A673 (cell line): ENCODE measurements around the gene PRRT3. TPM values are rescaled to one million over a fixed set of nuclear protein-coding genes. Genes with fewer than 3 reads are reported as not detected.

Source experiments
- BruUV-seq: library from RNA; stranded (reverse); fragments of 400-500 nt; replicated peaks from 2 replicates; lab custom pipeline; 2021; lab: Mats Ljungman, UMichigan
- CTCF ChIA-PET: fragments of 300-600 bp; sonication (Branson Sonifier 250); formaldehyde crosslinking; loops from one replicate; lab custom pipeline; 2022; ENCODE audit warnings: antibody characterized with exemption; lab: Charles Lee
- POLR2A ChIA-PET: fragments of 300-600 bp; sonication (Branson Sonifier 250); formaldehyde crosslinking; loops from one replicate; lab custom pipeline; 2022; ENCODE audit warnings: antibody characterized with exemption; ENCODE audit not compliant: low non-redundant PET; lab: Charles Lee
- DNase-seq: peaks from one replicate; pipeline ENCODE4 v3.0.0-alpha.2; 2015; ENCODE audit warnings: low spot score
- H3K27ac ChIP-seq: fragments of 200-600 bp; sonication (generic); 2 replicates; pipeline ENCODE4 v1.5.1; 2016; ENCODE audit warnings: mixed run types, low read depth, mild to moderate bottlenecking, mixed read lengths, antibody characterized with exemption, low read length; ENCODE audit not compliant: poor library complexity, severe bottlenecking
- H3K27me3 ChIP-seq: fragments of 200-600 bp; sonication (generic); replicated peaks from 2 replicates; pipeline ENCODE4 v1.6.1; 2017; ENCODE audit warnings: mixed run types, low read depth, mild to moderate bottlenecking, mixed read lengths, antibody characterized with exemption, low read length; ENCODE audit not compliant: insufficient read depth, poor library complexity
- H3K36me3 ChIP-seq: fragments of 200-600 bp; sonication (generic); 2 replicates; pipeline ENCODE4 v1.6.1; 2016; ENCODE audit warnings: mixed run types, mild to moderate bottlenecking, mixed read lengths, antibody characterized with exemption, low read length; ENCODE audit not compliant: insufficient read depth, poor library complexity, severe bottlenecking
- H3K4me1 ChIP-seq: fragments of 200-600 bp; sonication (generic); 2 replicates; pipeline ENCODE4 v1.6.1; 2017; ENCODE audit warnings: mixed run types, mild to moderate bottlenecking, mixed read lengths, antibody characterized with exemption, low read length; ENCODE audit not compliant: insufficient read depth, poor library complexity, severe bottlenecking
- H3K4me3 ChIP-seq: fragments of 200-600 bp; sonication (generic); 2 replicates; pipeline ENCODE4 v1.5.1; 2016; ENCODE audit warnings: low read depth, mixed run types, mild to moderate bottlenecking, mixed read lengths, low read length; ENCODE audit not compliant: poor library complexity, severe bottlenecking
- H3K9me3 ChIP-seq: fragments of 200-600 bp; sonication (generic); 2 replicates; pipeline ENCODE4 v1.6.1; 2016; ENCODE audit warnings: mixed run types, low read depth, mild to moderate bottlenecking, mixed read lengths, antibody characterized with exemption, low read length; ENCODE audit not compliant: poor library complexity, severe bottlenecking
- EZH2 ChIP-seq: fragments of 200-600 bp; sonication (generic); IDR thresholded peaks from 2 replicates; pipeline ENCODE4 v1.6.1; 2017; ENCODE audit warnings: borderline replicate concordance, low read depth, mild to moderate bottlenecking, mixed read lengths, antibody characterized with exemption, low read length; ENCODE audit not compliant: poor library complexity, severe bottlenecking
- intact Hi-C: fragments of 100-400 bp; cut with micrococcal nuclease; formaldehyde crosslinking; loops from one replicate; pipeline ENCODE4 v1.10.0; 2022; ENCODE audit not compliant: unreplicated experiment
- total RNA-seq: library from RNA; stranded (reverse); gene quantifications from 2 replicates; pipeline ENCODE4 v1.2.3, GENCODE V29; 2021
- TF ChIP-seq, protein P1 (sequence below): fragments of 300-800, 200-600 bp; sonication (generic); conservative IDR thresholded peaks from 2 replicates; pipeline ENCODE4 v1.5.1; 2017; ENCODE audit warnings: low read depth, mild to moderate bottlenecking, antibody characterized with exemption, low read length, moderate library complexity, mixed read lengths

PRRT3 gene
- total RNA-seq, 1 experiment from 2014 or later, result 1.1 TPM

DNA sequence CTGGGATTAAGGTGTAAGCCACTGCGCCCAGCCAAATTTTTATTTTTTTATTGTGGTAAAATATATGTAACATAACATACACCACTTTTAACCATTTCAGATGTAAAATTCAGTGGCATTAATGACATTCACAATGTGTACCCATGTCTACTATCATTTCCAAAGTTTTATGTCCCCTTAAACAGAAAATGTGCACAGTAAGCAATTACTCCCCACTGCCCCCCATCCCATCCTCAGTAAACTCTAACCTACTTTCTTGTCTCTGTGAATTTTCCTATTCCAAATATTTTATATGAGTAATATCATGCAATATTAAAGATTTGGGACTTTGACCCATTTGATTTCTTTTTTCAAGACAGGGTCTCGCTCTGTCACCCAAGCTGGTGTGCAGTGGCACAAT is 14.6 kb upstream of the PRRT3 start:
- ChIA-PET CTCF (interaction anchor here (0.6 kb wide), 1 partner anchor 151 kb away, joined by 7 read pairs; no protein-coding TSS in a partner anchor), POLR2A (no interaction called here)
- no TSS peak for BruUV-seq
- H3K9me3 ChIP-seq, result no peaks in the 10 kb centered on the region
- H3K36me3 ChIP-seq, result peaks cover 34% of the 10 kb centered on the region
- no peaks in the 10 kb centered on the region for H3K27me3 ChIP-seq
- no peaks in the 10 kb centered on the region for H3K4me1 ChIP-seq
- TF ChIP-seq, protein P1, sequence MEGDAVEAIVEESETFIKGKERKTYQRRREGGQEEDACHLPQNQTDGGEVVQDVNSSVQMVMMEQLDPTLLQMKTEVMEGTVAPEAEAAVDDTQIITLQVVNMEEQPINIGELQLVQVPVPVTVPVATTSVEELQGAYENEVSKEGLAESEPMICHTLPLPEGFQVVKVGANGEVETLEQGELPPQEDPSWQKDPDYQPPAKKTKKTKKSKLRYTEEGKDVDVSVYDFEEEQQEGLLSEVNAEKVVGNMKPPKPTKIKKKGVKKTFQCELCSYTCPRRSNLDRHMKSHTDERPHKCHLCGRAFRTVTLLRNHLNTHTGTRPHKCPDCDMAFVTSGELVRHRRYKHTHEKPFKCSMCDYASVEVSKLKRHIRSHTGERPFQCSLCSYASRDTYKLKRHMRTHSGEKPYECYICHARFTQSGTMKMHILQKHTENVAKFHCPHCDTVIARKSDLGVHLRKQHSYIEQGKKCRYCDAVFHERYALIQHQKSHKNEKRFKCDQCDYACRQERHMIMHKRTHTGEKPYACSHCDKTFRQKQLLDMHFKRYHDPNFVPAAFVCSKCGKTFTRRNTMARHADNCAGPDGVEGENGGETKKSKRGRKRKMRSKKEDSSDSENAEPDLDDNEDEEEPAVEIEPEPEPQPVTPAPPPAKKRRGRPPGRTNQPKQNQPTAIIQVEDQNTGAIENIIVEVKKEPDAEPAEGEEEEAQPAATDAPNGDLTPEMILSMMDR, result no peak
- no peak for TF ChIP-seq EZH2
- intact Hi-C loops, result no loop called here
- H3K4me3 ChIP-seq, result no peak overlapping the region
- no peak for DNase-seq
- H3K27ac ChIP-seq, result no peak overlapping the region

DNA sequence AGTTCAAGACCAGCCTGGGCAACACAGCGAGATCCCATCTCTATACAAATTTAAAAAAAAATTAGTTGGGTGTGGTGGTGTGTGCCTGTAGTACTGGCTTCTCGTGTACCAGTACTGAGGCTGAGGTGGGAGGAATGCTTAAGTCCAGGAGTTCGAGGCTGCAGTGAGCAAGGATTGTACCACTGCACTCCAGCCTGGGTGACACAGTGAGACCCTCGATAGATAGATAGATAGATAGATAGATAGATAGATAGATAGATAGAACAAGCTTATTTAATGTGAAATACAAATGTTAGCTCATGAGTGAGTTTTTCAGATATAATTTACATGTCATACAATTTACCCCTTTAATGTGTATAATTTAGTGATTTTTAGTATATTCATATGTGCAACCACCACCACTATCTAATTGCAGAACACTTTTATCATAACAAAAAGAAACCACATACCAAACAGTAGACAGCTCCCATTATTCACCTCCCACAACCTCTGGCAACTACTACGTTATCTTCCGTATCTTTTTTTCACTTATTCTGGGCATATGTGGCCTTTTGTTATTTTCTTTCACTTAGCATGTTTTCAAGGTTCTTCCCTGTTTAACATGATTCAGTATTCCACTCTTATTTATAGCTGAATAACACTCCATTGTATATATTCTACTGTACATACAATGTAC is 13.1 kb upstream of the PRRT3 start:
- ChIA-PET CTCF (no interaction called here), POLR2A (interaction anchor here (0.5 kb wide), 1 partner anchor 46 kb away, joined by 4 read pairs; no protein-coding TSS in a partner anchor)
- no peaks in the 10 kb centered on the region for H3K27me3 ChIP-seq
- intact Hi-C loops, result no loop called here
- H3K9me3 ChIP-seq, result no peaks in the 10 kb centered on the region
- no TSS peak for BruUV-seq
- TF ChIP-seq, protein P1, result no peak
- TF ChIP-seq EZH2, result no peak
- peaks cover 30% of the 10 kb centered on the region for H3K36me3 ChIP-seq
- H3K4me1 ChIP-seq, result no peaks in the 10 kb centered on the region
- H3K4me3 ChIP-seq, result no peak overlapping the region
- DNase-seq, result no peak
- no peak overlapping the region for H3K27ac ChIP-seq

DNA sequence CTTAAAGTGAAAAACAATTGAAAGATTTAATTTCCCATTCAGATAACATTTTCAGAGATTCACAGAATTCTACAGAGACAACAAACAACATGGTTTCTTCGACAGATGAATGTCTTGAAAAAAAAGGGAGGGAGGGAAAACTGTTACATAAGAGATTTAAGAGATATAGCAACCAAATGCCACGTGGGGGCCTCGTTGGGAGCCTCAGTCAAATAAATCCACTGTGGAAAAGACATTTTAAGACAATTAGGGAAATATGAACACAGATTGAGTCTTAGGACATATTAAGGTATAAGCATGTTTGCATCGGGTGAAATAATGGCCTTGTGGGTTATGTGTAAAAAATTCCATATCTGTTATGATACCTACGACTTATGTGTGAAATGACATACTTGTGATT is 5.0 kb upstream of the PRRT3 start:
- no peaks in the 10 kb centered on the region for H3K4me1 ChIP-seq
- no peaks in the 10 kb centered on the region for H3K36me3 ChIP-seq
- TF ChIP-seq, protein P1, result peak; percentile 44
- no peak for TF ChIP-seq EZH2
- intact Hi-C loops, result no loop called here
- no peak overlapping the region for H3K27ac ChIP-seq
- no peak overlapping the region for H3K4me3 ChIP-seq
- H3K27me3 ChIP-seq, result no peaks in the 10 kb centered on the region
- POLR2A ChIA-PET, result no interaction called here
- peak; percentile 53 for DNase-seq
- no TSS peak for BruUV-seq
- CTCF ChIA-PET, result no interaction called here
- H3K9me3 ChIP-seq, result no peaks in the 10 kb centered on the region
